NCI-H2171 treated with DMSO at 0.1 percent for 48 hours (cell line): ENCODE results near the gene KCNMA1.

ENCODE experiments used
- DNase-seq: peaks from one replicate; lab custom pipeline; 2025; lab: John Stamatoyannopoulos, UW

KCNMA1 gene

DNA sequence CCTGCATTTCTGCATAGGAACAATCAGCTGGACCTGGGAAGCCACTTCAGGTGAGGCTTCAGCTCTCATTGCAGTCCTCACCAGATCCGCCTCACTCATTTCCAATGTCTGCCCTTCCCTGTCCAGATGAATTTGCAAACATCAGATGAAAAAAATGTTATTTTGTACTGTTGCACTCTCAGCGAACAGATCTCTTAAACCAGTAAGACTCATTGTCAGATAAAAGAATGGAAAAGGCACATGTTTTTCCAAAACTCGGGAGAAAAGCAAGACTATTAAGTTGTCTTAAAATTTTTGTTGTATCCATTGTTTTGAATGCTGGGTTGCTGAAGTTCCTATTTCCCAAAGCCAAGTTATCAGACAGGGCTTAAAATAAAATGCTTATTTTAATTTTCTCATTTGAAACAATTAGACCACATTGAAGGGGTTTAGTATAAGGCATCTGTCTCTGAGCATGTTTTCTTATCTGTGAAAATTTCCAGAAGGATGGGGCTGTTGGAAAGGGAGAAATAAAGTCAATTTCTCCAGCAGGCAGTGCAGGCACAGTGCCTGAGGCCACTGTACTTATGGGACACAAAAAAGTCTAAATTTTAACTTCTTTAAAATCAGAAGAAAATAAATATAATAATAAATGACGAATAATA, 396.8 kb downstream of the KCNMA1 start:
- no peak for DNase-seq

DNA sequence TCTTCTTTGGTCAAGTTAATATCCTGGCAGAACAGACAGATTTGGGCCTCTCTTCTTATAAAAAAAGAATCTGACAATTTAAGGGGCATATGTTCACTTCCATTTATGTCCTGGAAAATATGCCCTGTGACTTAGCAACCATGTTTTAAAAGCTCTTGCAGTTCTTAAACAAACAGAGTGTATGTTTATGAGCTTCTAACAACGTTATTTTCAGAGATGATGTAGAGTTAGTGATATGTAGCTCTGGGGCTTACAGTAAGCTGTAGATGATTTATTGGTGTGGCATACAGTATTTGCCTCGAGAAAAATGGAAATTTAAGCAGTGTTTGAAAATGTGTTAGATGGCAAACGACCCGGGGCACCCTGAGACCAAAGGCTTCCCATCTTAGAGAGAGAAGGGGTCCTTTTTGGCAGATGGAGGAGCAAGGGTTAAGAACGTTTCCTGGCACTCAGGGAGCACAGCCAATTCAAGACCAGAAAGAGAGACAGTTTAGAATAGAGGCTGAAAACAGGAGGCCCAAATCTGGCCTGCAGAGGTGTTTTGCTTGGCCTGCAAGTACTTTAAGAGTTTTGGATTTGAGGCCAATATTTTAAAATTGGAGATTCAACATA, 397.5 kb downstream of the KCNMA1 start:
- peak; percentile 28 for DNase-seq

DNA sequence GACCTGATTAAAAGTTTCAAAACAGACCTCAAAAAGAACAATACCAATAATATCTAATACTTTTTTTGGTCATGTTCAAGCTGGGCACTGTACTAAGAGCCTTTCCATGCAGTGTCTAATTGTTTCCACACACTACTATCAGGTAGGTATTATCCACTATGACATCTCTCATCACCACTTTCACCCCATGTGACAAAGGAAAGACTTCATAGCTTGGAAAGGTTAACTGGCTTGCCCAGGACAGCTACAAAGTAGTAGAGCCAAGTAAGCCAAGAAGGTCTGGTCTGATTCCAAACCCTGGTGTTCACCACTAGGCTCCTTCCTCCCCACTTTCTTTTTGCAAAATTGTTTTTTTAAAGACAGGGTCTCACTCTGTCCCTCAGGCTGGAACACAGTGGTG, 400.5 kb downstream of the KCNMA1 start:
- DNase-seq, result no peak

DNA sequence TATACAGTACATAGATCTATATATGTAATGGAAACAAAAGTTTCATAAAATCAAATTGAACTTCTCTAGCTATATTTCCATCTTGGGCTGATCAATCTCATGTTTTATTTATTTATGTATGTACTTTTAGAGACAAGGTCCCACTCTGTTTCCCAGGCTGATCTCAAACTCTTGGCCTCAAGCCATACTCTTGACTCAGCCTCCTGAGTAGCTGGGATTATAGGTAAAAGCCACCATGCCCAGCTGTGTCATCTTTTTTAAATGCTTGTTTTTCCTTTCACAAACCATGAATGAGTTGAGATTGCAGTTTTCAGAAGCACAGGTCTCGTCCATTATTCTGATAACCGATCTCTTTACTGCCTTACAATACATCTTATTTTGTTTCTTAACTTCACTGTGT, 400.9 kb downstream of the KCNMA1 start:
- no peak for DNase-seq

DNA sequence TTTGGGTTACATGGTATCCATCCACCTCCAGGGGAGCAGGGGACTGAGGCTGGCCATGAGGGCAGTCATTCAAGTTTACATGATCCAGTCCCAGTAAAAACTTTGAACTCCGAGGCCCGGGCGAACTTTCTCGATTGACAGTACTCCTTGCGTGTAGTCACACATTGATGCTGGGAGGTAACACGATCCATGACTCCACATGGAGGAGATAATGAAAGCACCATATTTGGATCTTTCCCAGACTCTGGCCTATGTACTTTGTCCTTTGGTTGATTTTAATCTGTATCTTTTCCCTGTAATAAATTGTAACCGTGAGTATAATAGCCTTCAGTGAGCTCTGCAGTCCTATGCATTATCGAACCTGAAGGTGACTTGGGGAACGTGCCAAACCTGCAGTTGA, 401.6 kb downstream of the KCNMA1 start:
- DNase-seq, result no peak

DNA sequence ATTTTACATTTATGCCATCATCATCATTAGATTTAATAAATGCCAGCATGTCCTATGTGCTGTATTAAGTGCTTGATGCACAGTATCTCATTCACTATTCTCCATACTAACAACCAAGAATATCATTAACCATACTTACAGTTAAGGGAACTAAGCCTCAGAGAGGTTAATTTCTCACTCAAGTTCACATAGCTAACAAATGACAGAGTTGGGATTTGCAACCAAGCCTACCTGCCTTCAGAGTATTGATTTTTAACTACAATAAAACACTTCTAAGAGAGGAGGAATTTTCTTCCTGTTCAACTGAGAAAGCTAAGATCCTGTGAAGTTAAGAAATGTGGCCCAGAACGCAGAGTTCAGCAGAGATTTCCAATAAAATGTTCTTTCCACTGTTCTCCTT, 403.0 kb downstream of the KCNMA1 start:
- no peak for DNase-seq

DNA sequence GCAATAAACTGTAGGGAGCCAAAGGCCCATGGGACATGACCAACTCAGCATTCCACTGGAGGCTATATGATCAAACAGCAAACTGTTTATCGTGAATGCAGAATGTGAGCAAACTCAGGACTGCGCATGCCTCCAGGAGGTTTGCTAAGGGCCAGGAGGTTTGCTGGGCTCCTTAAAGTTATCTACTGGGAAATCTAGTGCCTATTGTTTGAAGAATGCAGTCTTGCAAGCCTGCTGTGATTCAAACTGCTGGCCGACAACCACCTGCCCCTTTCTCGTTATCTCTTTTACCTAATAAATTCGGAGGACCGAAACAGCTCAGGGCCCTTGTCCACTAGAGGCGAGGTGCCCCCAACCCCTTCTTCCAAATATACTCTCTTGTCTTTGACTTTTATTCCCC, 404.1 kb downstream of the KCNMA1 start:
- no peak for DNase-seq

DNA sequence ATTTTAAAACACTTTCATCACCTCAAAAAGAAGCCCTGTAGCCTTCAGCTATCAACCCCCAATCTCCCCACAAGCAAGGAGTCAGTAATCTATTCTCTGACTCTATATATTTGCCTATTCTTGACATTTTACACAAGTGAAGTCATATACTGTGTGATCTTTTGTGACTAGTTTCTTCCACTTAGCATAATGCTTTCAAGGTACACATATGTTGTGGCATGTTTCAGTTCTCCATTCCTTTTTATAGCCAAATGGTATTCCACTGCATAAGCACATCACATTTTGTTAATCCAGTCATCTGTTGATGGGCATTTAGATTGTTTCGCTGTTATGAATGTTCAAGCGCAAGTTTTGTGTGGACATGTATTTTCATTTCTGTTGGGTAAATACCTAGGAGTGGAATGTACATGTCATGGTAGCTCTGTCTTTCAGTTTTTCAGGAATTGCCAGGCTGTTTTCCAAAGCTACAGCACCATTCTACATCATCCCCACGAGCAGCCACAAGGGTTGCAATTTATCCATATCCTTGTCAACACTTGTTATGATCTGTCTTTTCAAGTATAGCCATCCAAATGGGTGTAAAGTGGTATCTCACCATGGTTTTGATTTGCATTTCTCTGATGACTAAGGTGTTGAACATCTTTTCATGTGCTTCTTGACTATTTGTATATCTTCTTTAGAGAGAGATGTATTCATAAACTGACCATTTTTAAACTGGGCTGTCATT, 405.6 kb downstream of the KCNMA1 start:
- no peak for DNase-seq

DNA sequence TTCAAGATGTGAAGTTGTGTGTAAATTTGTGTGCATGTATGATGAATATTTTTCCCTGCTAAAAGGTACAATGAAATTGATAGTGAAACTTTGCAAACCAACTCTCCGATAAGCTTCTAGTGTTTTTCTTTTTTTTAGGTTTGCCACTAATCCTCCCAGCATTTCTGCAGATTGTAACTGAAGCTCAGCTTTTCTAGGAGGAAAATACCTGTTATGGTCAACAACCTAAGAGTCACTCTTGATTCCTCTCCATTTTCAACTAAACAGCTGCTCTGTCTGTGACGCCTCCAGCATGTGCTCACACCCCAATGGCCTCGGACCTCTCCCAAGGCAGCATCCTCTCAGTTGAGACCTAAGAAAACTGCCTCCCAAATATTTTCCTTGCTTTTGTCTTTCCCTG, 406.2 kb downstream of the KCNMA1 start:
- DNase-seq, result no peak

DNA sequence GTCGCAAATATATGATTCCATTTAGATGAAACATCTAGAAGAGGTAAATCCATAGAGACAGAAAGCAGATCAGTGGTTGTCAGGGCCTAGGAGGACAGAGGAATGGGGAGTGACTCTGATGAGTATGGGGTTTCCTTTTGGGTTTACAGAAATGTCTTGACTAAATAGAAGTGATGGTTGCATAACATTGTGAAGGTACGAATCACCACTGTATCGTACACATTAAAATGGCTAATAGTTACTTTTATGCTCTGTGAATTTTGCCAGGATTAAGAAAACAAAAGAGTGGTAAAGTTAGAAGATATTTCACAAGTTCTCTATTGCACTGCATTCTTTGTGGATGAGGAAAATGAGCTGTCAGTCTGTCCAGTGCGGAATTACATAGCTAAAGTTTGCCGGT, 407.4 kb downstream of the KCNMA1 start:
- no peak for DNase-seq

DNA sequence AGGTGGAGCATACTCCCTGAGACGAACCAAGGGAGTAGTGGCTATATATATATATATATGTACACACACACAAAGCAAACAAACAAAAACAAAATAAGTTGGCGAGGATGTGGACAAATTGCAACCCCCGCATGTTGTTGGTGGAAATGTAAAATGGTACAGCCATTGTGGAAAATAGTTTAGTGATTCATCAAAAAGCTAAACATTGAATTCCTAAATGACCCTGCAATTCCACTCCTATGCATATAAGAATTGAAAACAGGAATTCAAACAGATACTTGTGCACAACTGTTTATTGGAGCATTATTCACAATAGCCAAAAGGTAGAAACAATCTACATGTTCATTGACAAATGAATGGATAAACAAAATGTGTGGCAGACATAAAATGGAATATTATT, 407.9 kb downstream of the KCNMA1 start:
- DNase-seq, result no peak

DNA sequence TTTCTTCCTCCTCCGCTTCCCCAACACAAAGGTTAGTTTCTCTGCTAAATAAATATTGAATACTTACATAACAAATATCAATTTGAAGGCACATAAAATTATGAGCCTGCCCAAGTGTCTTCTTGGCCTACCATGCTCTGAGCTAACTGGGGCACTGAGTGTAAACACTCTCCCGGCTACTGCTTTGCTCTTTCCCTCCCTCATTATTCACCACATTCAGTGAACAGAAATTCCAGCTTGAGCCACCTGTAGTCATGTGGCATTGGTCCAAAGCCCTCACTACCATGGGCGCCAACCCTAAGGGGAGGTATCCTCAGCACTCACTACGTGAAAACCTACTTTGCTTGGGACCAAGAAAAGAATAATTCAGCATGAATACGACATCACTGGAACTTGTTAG, 409.0 kb downstream of the KCNMA1 start:
- DNase-seq, result no peak

DNA sequence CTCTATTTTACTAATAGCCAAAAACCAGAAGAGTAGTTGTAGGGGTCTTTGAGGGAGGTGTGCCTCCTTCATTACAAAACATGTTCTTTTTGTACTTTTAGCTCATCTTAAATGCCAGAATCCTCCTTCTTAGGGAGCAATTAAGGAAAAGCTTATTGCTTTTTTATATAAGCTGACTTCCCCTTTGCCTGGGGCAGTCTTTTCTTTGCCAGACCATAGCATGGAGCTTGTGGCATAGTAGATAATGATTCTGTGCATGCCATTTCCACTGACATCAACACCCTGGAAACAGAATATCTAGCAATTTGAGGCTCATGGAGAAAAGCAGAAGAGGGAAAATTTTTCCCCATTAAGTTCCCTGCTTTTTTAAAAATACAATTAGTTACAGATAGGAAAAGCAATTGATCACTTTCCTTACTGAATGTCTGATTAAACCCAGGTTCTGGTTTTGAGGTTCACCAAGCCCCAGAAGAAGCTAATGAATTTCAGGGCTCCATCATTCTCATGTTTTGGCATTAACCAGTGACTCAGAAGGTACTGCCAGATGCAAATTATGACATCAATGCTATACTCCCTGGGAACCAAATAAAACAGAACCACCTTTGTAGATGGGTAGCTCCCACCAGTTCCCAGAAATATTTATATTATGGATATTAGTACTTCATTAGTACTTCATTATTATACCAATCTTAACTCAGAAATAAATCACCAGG, 410.6 kb downstream of the KCNMA1 start:
- no peak for DNase-seq

DNA sequence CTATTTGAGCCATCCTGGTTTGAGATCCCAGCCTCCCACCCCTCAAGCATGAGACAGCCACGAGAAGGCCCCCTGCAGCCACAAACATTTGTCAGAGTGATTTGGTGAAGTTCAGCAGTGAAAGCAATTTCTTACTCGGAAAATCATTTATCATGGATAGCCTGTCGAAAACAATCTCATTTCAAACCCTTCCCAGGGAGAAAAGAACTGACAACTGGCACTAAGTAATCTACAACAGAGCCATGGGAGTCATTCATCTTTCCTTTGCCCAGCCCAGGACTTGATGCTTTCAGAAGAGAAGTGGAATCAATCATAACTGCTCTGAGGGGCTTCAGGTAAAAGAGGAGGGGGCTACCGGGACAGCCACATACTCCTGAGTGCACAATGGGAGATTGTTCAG, 411.2 kb downstream of the KCNMA1 start:
- no peak for DNase-seq

DNA sequence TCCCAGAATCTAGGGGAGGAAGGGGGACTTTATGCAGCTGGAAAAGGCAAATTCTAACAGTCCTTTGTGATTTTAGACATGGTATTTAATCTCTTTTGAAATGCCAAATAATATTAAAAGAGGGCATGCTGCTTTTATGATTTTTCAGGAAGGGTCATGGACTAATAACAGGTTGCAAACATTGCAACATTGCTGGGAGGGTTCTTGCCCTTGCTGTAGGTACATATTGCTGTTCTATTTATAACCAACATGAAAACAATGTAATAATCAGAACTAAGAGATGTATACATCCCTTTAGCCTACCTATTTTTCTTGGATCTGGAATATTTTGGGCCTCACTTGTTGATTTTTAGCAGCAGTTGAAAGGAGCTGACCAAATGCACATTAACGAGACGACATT, 411.6 kb downstream of the KCNMA1 start:
- no peak for DNase-seq

DNA sequence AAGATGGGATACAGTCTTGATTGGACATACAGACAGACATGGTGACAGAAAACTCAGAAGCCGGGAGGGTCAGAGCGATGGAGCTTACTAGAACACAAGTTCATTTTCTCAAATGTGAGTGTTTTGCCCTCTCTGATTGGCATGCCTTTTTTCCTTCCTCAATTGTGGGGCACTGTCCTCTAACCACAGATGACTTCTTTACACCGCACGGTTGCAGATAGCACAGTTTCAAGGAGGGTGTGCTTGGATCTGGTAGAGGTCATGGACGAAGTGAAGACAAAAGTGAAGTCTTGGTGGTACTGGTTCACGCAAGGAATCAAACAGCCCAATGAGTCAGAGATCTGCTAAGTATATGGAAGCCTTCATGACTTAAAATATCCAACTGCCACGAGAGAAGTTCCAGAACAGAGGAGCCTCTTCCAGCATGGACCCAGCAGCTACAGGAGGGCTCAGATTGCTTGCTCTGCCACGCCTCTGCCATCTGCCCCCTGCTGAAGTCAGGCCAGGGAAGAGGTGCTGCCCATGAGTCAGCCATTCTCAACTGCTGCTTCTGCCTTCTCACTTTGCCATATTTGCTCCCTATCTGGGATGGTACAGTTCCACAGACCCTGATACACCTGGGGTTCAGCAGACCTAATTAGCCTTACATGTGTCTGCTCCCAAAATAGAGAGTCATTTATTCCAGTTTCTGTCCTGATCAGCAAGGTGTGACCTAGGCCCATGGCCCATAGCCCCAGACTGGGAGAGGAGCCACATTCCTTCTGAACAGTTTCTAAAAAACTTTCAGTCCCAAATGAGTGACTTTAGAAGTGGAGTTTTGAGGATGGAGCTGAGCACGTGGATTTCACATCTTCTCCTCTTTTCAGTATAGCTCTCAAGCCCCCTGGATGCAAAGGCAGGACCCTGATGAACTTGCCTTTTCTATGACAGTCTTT, 413.8 kb downstream of the KCNMA1 start:
- DNase-seq, result peak; percentile 63

DNA sequence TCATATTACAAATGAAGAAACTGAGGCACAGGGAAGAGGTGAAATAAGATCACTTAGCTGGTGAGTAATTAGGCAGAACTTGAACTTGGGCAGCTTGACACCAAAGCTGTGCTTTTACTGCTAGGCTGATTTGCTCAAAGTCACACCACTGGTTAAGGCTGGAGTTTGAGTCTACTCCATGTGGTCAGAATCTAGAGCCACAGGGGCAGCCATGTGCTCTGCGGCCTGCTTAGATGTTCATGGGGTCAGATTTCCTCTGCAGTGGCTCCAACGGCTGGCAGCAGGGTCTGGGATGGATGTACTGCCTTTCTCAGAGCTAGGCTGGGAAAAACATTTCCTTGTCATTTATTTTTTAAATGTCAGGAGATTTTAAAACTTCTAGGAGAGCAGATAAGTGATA, 417.5 kb downstream of the KCNMA1 start:
- DNase-seq, result no peak

DNA sequence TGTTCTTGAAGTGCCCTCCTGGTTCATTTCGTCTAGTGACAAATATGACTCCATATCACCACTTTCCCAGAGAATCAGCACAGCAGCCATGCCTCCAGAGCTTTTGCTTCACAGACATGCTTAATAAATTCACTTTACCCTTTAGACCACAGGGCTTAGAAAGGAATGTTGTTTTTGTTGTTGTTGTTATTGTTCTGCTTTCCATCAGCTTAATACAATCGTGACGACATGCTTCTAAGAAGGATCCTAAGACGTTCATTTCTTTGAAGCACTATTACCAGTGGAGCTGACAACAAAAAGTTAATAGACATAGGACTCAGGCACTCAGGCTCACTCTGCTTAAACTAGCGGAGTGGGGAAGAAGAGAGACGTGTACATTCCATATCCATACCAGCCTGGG, 418.6 kb downstream of the KCNMA1 start:
- no peak for DNase-seq

DNA sequence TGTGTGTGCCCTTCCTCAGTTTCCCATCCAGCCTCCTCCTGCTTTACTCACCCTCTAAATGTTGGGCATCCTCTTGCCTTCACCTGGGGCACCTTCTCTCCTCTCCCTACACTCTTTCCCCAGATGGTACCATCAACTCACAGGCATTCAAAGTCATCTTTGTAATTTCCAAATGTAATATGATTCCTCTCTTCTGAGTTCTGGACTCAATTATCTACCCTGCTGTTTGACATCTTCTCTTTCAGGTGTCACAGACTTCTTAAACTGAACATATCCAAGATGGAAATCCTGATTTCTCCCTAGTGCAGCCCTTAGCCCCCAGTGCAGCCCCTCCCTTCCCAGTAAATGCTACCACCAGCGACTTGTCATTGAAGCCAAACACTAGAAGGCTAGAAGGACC, 422.8 kb downstream of the KCNMA1 start:
- DNase-seq, result peak; percentile 32

DNA sequence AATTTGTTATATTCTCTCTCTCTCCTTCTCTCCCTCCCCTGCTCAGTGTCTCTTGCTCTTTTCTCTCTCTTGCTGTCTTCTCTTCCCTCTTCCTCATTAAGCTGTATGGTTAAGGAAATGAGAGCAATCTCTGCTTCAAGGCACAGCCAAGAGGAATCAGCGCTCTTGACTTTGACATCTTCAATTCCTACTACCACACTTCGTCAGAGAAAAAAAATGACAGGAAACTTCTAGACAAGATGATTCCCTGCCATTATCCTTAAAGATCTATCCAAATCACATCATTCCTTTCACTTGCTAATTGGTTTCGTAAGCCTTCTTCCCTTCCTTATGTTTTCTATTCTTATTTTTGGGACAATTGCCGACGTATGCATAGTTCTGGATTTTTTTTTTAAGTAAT, 425.0 kb downstream of the KCNMA1 start:
- DNase-seq, result no peak

DNA sequence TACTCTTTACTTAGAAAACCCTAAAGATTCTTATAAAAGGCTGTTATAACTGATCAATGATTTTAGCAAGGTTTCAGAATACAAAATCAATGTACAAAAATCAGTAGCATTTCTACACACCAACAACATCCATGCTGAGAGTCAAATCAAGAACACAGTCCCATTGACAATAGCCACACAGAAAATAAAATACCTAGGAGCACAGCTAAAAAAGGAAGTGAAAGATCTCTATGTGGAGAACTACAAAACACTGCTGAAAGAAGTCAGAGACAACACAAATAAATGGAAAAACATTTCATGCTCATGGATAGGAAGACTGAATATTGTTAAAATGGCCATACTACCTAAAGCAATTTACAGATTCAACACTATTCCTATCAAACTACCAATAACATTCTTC, 427.0 kb downstream of the KCNMA1 start:
- DNase-seq, result no peak
